Mesothelial cell of epicardium (in vitro differentiated cells): ENCODE results near the gene DLG5. TPM values are rescaled to one million over a fixed set of nuclear protein-coding genes. Genes with fewer than 3 reads are reported as not detected.
A peak's percentile ranks its signal among the peaks of the same experiment; 100 is the strongest.

ENCODE experiments used
- DNase-seq, 2 experiments: peaks; one replicate each; pipeline ENCODE4 v3.0.0; 2021; ENCODE audit warnings: low spot score in 2 of 2; ENCODE audit not compliant: unreplicated experiment in 2 of 2
- H3K27ac Mint-ChIP-seq: 2 replicates; pipeline ENCODE4 v1.8.0; 2021; ENCODE audit warnings: mixed read lengths
- H3K27me3 Mint-ChIP-seq: 2 replicates; pipeline ENCODE4 v1.8.0; 2021; ENCODE audit warnings: low read depth, mixed read lengths
- H3K36me3 Mint-ChIP-seq: 2 replicates; pipeline ENCODE4 v1.8.0; 2021; ENCODE audit warnings: mixed read lengths
- H3K4me1 Mint-ChIP-seq: 2 replicates; pipeline ENCODE4 v1.8.0; 2021; ENCODE audit warnings: mixed read lengths
- H3K4me3 Mint-ChIP-seq: 2 replicates; pipeline ENCODE4 v1.8.0; 2021; ENCODE audit warnings: mild to moderate bottlenecking, moderate library complexity, mixed read lengths
- H3K9me3 Mint-ChIP-seq: 2 replicates; pipeline ENCODE4 v1.8.0; 2021; ENCODE audit warnings: mixed read lengths
- total RNA-seq: library from RNA; stranded (reverse); gene quantifications from 3 replicates; pipeline ENCODE4 v1.2.1, GENCODE V29; 2021
- TF ChIP-seq, protein P1 (sequence below): fragments of 200-600 bp; sonication (generic); IDR thresholded peaks from one replicate; pipeline ENCODE4 v1.5.0; 2021; ENCODE audit warnings: antibody characterized with exemption; ENCODE audit not compliant: unreplicated experiment

The DLG5 gene, protein sequence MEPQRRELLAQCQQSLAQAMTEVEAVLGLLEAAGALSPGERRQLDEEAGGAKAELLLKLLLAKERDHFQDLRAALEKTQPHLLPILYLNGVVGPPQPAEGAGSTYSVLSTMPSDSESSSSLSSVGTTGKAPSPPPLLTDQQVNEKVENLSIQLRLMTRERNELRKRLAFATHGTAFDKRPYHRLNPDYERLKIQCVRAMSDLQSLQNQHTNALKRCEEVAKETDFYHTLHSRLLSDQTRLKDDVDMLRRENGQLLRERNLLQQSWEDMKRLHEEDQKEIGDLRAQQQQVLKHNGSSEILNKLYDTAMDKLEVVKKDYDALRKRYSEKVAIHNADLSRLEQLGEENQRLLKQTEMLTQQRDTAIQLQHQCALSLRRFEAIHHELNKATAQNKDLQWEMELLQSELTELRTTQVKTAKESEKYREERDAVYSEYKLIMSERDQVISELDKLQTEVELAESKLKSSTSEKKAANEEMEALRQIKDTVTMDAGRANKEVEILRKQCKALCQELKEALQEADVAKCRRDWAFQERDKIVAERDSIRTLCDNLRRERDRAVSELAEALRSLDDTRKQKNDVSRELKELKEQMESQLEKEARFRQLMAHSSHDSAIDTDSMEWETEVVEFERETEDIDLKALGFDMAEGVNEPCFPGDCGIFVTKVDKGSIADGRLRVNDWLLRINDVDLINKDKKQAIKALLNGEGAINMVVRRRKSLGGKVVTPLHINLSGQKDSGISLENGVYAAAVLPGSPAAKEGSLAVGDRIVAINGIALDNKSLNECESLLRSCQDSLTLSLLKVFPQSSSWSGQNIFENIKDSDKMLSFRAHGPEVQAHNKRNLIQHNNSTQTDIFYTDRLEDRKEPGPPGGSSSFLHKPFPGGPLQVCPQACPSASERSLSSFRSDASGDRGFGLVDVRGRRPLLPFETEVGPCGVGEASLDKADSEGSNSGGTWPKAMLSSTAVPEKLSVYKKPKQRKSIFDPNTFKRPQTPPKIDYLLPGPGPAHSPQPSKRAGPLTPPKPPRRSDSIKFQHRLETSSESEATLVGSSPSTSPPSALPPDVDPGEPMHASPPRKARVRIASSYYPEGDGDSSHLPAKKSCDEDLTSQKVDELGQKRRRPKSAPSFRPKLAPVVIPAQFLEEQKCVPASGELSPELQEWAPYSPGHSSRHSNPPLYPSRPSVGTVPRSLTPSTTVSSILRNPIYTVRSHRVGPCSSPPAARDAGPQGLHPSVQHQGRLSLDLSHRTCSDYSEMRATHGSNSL (N-terminal part only)
- total RNA-seq: 79.8 to 82.2 TPM (median 80.2 TPM) in 3 replicates

DNA sequence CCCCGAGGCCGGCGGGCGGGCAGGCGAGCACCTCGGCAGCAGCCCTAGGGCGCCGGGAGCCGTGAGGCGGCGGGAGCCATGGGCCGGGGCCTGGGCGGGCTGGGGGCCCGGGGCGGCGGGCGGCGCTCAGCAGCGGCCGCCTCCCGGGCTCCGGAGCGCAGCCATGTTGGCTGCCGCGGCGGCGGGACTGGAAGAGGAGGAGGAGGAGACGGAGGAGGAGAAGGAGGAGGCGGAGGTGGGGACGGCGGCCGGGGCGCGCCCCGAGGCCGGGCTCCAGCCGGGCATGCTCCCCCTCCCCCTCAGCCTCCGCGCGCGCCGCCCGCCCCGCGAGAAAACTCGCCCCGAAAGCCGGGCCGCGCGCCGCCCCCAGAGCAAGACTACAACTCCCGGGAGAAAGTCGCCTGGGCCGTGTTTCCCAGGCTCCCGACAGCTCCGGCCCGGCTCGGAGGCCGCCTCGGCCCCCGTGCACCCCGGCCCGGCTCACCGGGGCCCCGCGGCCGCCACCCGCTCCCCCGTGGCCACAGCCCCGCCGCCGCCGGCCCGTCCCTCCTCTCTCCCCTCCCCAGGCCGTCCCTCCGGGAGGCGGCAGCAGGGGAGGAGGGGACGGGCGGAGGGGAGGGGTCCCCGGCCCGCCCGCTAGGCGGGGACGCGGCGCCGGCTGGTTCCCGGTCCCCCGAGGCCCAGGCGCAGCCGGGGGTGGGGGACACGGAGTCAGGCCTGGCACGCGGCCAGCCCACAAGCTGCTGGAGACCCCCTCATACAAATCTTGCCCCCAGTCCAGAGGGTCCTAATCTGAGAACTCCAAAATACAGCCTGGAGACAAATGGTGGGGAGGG lies at the start of gene DLG5:
Gene DLG5 (minus strand): TSS at position 190 of the 836 bp plus-strand sequence. CDS start 235 bp downstream, outside the sequence.
- TF ChIP-seq, protein P1, sequence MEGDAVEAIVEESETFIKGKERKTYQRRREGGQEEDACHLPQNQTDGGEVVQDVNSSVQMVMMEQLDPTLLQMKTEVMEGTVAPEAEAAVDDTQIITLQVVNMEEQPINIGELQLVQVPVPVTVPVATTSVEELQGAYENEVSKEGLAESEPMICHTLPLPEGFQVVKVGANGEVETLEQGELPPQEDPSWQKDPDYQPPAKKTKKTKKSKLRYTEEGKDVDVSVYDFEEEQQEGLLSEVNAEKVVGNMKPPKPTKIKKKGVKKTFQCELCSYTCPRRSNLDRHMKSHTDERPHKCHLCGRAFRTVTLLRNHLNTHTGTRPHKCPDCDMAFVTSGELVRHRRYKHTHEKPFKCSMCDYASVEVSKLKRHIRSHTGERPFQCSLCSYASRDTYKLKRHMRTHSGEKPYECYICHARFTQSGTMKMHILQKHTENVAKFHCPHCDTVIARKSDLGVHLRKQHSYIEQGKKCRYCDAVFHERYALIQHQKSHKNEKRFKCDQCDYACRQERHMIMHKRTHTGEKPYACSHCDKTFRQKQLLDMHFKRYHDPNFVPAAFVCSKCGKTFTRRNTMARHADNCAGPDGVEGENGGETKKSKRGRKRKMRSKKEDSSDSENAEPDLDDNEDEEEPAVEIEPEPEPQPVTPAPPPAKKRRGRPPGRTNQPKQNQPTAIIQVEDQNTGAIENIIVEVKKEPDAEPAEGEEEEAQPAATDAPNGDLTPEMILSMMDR: no peak
- Mint-ChIP-seq H3K36me3 (no peaks in the 10 kb centered on the region), H3K27me3 (no peaks in the 10 kb centered on the region), H3K4me1 (peaks cover 18% of the 10 kb centered on the region), H3K27ac (peak within 1 kb of the TSS; percentile 85), H3K4me3 (peak within 1 kb of the TSS; percentile 81), H3K9me3 (no peaks in the 10 kb centered on the region)
- peak; percentile 36 to 70 for DNase-seq

DNA sequence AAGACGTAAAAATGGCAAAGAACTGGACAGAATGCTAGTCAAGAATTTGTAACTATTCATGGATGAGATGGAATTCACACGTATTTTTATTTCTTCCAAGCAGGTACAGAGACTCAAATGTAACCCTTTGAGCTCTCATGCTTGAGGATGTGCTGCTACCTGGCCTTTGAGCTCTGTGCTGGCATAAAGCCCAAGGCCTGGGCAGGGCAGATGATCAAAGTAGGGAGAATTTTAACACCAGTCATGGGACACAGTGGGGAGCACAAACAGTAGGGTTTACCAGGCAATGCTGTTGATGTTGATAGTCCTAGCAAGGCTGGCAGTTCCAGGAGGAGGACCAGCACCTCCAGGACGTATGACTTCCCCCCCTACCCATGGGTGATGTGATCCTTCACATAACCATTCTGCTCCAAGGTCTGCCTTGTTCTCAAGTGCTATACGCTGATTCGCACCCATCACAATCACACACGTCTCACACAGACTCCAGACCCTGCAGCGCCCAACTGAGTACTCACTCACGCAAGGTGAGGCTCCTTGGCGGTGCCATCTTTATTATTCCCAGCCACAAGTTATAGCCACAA lies 48.6 kb upstream of the DLG5 start:
- Mint-ChIP-seq H3K27ac (no peak overlapping the region), H3K4me3 (no peak overlapping the region), H3K4me1 (peaks cover 4% of the 10 kb centered on the region), H3K27me3 (no peaks in the 10 kb centered on the region), H3K9me3 (no peaks in the 10 kb centered on the region), H3K36me3 (peaks cover 16% of the 10 kb centered on the region)
- TF ChIP-seq, protein P1: no peak
- no peak for DNase-seq

DNA sequence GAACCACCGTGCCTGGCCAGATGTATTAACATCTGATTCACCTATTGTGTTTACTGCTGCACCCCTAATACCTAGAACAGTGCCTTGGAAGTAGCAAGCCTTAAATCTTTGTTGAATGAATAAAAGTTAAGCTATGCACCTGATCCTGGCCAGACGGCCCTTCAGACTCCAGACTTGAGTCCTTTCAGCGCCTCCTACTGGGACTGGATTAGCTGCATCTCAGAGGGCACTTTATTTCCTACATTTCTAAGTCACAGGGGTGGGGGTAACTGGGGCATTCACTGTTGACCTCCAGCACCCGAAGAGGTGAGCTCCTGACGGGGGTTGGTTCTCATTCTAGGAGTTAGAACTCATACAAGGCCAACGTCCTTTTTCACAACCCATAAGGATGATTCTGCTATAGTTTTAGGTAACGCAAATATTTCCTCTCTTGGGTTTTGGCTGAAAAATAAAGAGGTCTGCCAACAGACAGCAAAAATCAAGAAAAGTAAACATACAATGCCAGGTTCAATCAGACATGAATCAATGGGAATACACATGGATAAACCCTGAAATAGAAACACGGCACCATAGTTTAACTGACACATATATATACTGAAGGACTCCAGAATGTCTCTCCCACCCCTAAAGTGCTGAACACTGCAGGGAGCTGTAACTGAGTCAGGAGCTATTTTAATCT lies 48.0 kb upstream of the DLG5 start:
- Mint-ChIP-seq H3K4me3 (no peak overlapping the region), H3K36me3 (peaks cover 9% of the 10 kb centered on the region), H3K27me3 (no peaks in the 10 kb centered on the region), H3K4me1 (peaks cover 4% of the 10 kb centered on the region), H3K27ac (no peak overlapping the region), H3K9me3 (no peaks in the 10 kb centered on the region)
- TF ChIP-seq, protein P1: no peak
- no peak for DNase-seq

DNA sequence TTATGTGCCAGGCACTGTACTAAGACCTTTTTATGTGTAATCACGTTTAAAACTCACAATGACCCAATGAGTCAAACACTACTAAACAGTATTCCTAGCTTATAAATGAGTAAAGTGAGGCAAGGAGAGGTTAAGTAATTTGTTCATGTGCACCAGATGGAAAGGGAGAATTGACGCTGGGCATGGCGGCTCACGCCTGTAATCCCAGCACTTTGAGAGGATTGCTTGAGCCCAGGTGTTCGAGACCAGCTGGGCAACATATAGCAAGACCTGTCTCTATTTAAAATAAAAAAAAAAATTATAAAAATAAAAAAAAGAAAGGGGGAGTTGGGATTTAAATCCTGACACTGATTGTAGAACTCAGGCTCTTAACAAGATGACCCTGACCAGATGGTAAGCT lies 46.7 kb upstream of the DLG5 start:
- Mint-ChIP-seq H3K9me3 (no peaks in the 10 kb centered on the region), H3K27me3 (no peaks in the 10 kb centered on the region)
- no peak for DNase-seq

More for the DNA sequence above, 46.7 kb upstream of the DLG5 start:
- TF ChIP-seq, protein P1: no peak
- H3K4me1 Mint-ChIP-seq: peaks cover 4% of the 10 kb centered on the region
- no peak overlapping the region for H3K27ac Mint-ChIP-seq
- no peak overlapping the region for H3K4me3 Mint-ChIP-seq
- peaks cover 8% of the 10 kb centered on the region for H3K36me3 Mint-ChIP-seq
